Small intestine (tissue), 7 donors: ENCODE measurements around the gene PBLD. TPM values are rescaled to one million over a fixed set of nuclear protein-coding genes. Genes with fewer than 3 reads are reported as not detected.

ENCODE experiments used
- DNase-seq, 2 donors: peaks; one replicate each; pipeline versions ENCODE4 v3.0.0 to v3.0.0-alpha.2; 2013
- FAIRE-seq: peaks from 2 replicates; lab custom pipeline; 2012; peaks lifted over from hg19 to GRCh38; lab: Jason Lieb, UNC
- H3K27ac ChIP-seq, 3 donors: one replicate each; pipeline ENCODE4 v1.5.1; 2013; ENCODE audit warnings: low read length in 2 of 3, mild to moderate bottlenecking in 2 of 3, control low read depth in 1 of 3, inconsistent platforms in 1 of 3, low read depth in 1 of 3, moderate library complexity in 1 of 3
- H3K27me3 ChIP-seq, 3 donors: one replicate each; pipeline ENCODE4 v1.6.1; 2013; ENCODE audit warnings: low read length in 3 of 3, inconsistent platforms in 1 of 3; ENCODE audit not compliant: control insufficient read depth in 3 of 3, insufficient read depth in 3 of 3
- H3K36me3 ChIP-seq, 3 donors: one replicate each; pipeline ENCODE4 v1.6.1; 2013; ENCODE audit warnings: low read length in 3 of 3, inconsistent platforms in 1 of 3, low read depth in 1 of 3, mild to moderate bottlenecking in 1 of 3, moderate library complexity in 1 of 3; ENCODE audit not compliant: control insufficient read depth in 3 of 3, insufficient read depth in 2 of 3
- H3K4me1 ChIP-seq, 3 donors: one replicate each; pipeline ENCODE4 v1.6.1; 2013; ENCODE audit warnings: low read length in 2 of 3, inconsistent platforms in 1 of 3, low read depth in 1 of 3, mild to moderate bottlenecking in 1 of 3, moderate library complexity in 1 of 3; ENCODE audit not compliant: control insufficient read depth in 3 of 3, insufficient read depth in 2 of 3
- H3K4me3 ChIP-seq, 3 donors: one replicate each; pipeline ENCODE4 v1.5.1; 2013; ENCODE audit warnings: low read length in 3 of 3, control low read depth in 1 of 3, inconsistent platforms in 1 of 3, low read depth in 1 of 3, mild to moderate bottlenecking in 1 of 3, moderate library complexity in 1 of 3
- H3K9me3 ChIP-seq, 2 donors: one replicate each; pipeline ENCODE4 v1.6.1; 2013; ENCODE audit warnings: low read depth in 1 of 2, low read length in 1 of 2; ENCODE audit not compliant: control insufficient read depth in 2 of 2, insufficient read depth in 1 of 2
- WGBS, 3 donors: extraction: QIAGEN DNeasy Blood & Tissue Kit; methylation state at CpG; one replicate each; pipeline ENCODE4 v1.1.7; 2013; 5-methylcytosine and 5-hydroxymethylcytosine counted together
- polyA plus RNA-seq, 4 donors: library from polyadenylated mRNA; stranded (reverse) in 3 of 4; unstranded in 1 of 4; fragments of 200-250 nt in 3 of 4; fragments of 120-200 nt in 1 of 4; gene quantifications; one replicate each; pipeline versions ENCODE4 v1.2.1 to v1.2.3, GENCODE V29; 2013
- donor health status: healthy with polysubstance abuse.
- donor health status: control.
- donor health status: control.
- donor health status: Bipolar disorder and iron deficiency.
- donor health status: healthy.

The PBLD gene
- polyA plus RNA-seq, 4 donors: 45.1 to 333 (median 220) TPM

DNA sequence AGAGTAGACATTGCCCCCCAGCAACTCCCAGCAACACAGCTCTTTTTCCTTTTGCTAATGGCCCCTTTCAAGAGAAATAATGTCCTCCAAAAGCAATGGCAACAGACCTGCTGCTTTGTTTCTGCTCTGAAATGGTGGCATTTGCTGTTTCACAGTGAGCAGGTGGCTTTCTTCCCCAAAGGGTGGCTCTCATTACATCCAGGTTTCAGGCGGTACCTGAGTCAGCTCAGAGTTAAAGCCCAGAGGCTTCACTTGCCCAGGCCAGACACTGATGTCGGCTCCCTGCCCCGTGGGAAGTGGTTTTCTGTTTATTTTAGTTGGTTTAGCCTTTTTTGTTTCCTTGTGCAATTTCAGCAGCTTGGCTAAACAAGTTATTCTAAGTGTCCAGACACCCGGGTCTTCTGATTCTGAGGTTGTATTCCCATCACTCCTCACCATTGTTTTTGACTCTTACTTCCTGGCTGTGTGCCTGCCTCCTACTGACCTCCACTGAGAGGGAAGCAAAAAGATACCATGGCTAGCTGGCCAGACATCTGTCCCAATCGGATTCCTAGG, 93.1 kb downstream of the PBLD start:
- DNase-seq (no peak), FAIRE-seq (no peak)
- no peaks in the 10 kb centered on the region for H3K4me1 ChIP-seq
- H3K27me3 ChIP-seq: no peaks in the 10 kb centered on the region
- H3K27ac ChIP-seq: no peak overlapping the region
- whole genome bisulfite sequencing, 3 donors: 70 to 91% (median 88%) methylated on average over 5 of the region's 5 CpGs
- H3K9me3 ChIP-seq: no peaks in the 10 kb centered on the region
- H3K36me3 ChIP-seq: peaks cover 0 to 5% (median 0%) of the 10 kb centered on the region in 3 donors
- no peak overlapping the region for H3K4me3 ChIP-seq

- FAIRE-seq: no peak
- H3K4me1 ChIP-seq: no peaks in the 10 kb centered on the region
- 92 to 98% (median 94%) methylated on average over 5 of the region's 5 CpGs for WGBS, 3 donors
Measured at GRCh38 chr10:68239069-68239468, 93.7 kb downstream of the PBLD start.

GRCh38 chr10:68238371-68238770, 94.4 kb downstream of the PBLD start:
- WGBS, 3 donors: 86 to 90% (median 87%) methylated on average over 6 of the region's 6 CpGs
- no peak for DNase-seq
- Histone ChIP-seq H3K4me1 (no peaks in the 10 kb centered on the region), H3K27me3 (no peaks in the 10 kb centered on the region), H3K27ac (no peak overlapping the region), H3K36me3 (peaks cover 0 to 5% (median 0%) of the 10 kb centered on the region in 3 donors), H3K9me3 (no peaks in the 10 kb centered on the region), H3K4me3 (no peak overlapping the region)
- FAIRE-seq: no peak

More at GRCh38 chr10:68239069-68239468, 93.7 kb downstream of the PBLD start:
- Histone ChIP-seq H3K36me3 (peaks cover 0 to 5% (median 0%) of the 10 kb centered on the region in 3 donors), H3K9me3 (no peaks in the 10 kb centered on the region), H3K27ac (no peak overlapping the region), H3K4me3 (no peak overlapping the region), H3K27me3 (no peaks in the 10 kb centered on the region)
- DNase-seq: no peak

- FAIRE-seq: no peak
- no peak overlapping the region for H3K4me3 ChIP-seq
- 88 to 91% (median 89%) methylated on average over 3 of the region's 3 CpGs for WGBS, 3 donors
Measured at GRCh38 chr10:68237173-68237572, 95.6 kb downstream of the PBLD start.

GRCh38 chr10:68235581-68235980, 97.1 kb downstream of the PBLD start:
- Histone ChIP-seq H3K9me3 (no peaks in the 10 kb centered on the region), H3K27me3 (no peaks in the 10 kb centered on the region), H3K36me3 (peaks cover 0 to 5% (median 0%) of the 10 kb centered on the region in 3 donors), H3K27ac (no peak overlapping the region), H3K4me1 (peaks cover 0 to 5% (median 0%) of the 10 kb centered on the region in 3 donors), H3K4me3 (no peak overlapping the region)
- DNase-seq: no peak
- no peak for FAIRE-seq

More at GRCh38 chr10:68237173-68237572, 95.6 kb downstream of the PBLD start:
- Histone ChIP-seq H3K36me3 (peaks cover 0 to 5% (median 0%) of the 10 kb centered on the region in 3 donors), H3K27ac (no peak overlapping the region), H3K27me3 (no peaks in the 10 kb centered on the region), H3K9me3 (no peaks in the 10 kb centered on the region), H3K4me1 (no peaks in the 10 kb centered on the region)
- no peak for DNase-seq

GRCh38 chr10:68235111-68235510, 97.6 kb downstream of the PBLD start:
- Histone ChIP-seq H3K9me3 (no peaks in the 10 kb centered on the region), H3K4me1 (peaks cover 0 to 6% (median 0%) of the 10 kb centered on the region in 3 donors), H3K27ac (no peak overlapping the region), H3K27me3 (no peaks in the 10 kb centered on the region), H3K4me3 (no peak overlapping the region), H3K36me3 (peaks cover 0 to 5% (median 0%) of the 10 kb centered on the region in 3 donors)
- 79 to 94% (median 86%) methylated on average over 2 of the region's 2 CpGs for WGBS, 3 donors
- no peak for FAIRE-seq
- no peak for DNase-seq

DNA sequence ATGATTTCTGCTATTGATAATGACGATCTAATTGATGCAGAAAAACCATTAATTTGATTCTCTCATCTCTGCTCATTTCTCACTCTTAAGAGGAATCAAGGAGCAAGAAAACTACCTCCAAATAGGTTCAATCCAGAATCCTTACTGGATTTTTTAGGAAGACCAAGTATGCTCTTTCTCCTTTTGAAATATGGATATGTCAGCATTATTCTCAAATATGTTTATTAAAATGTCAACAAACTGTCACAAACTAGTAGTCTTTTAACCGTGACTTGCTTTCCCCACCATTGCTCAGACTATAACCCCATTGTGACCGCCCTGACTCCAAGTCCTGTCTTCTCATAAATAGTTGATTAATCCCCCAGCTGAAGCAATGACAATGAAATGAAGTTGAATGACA, 99.7 kb downstream of the PBLD start:
- FAIRE-seq (no peak), DNase-seq (no peak)
- no peaks in the 10 kb centered on the region for H3K9me3 ChIP-seq
- H3K36me3 ChIP-seq: no peaks in the 10 kb centered on the region
- H3K4me1 ChIP-seq: peaks cover 0 to 6% (median 0%) of the 10 kb centered on the region in 3 donors
- no peak overlapping the region for H3K4me3 ChIP-seq
- H3K27me3 ChIP-seq: peaks cover 0 to 5% (median 0%) of the 10 kb centered on the region in 3 donors
- no peak overlapping the region for H3K27ac ChIP-seq
- WGBS, 3 donors: 78 to 82% (median 81%) methylated on average over 3 of the region's 3 CpGs
